ENCODE data around the gene HNRNPU. TPM values are rescaled to one million over a fixed set of nuclear protein-coding genes. Genes with fewer than 3 reads are reported as not detected.
"Not testable (repeated sequence)": the region's sequence is repeated elsewhere in the genome, so short reads cannot be mapped to it uniquely, and the experiment has no call there.

HNRNPU gene
- total RNA-seq, 1 experiment from 2014 or later: 148 TPM

DNA sequence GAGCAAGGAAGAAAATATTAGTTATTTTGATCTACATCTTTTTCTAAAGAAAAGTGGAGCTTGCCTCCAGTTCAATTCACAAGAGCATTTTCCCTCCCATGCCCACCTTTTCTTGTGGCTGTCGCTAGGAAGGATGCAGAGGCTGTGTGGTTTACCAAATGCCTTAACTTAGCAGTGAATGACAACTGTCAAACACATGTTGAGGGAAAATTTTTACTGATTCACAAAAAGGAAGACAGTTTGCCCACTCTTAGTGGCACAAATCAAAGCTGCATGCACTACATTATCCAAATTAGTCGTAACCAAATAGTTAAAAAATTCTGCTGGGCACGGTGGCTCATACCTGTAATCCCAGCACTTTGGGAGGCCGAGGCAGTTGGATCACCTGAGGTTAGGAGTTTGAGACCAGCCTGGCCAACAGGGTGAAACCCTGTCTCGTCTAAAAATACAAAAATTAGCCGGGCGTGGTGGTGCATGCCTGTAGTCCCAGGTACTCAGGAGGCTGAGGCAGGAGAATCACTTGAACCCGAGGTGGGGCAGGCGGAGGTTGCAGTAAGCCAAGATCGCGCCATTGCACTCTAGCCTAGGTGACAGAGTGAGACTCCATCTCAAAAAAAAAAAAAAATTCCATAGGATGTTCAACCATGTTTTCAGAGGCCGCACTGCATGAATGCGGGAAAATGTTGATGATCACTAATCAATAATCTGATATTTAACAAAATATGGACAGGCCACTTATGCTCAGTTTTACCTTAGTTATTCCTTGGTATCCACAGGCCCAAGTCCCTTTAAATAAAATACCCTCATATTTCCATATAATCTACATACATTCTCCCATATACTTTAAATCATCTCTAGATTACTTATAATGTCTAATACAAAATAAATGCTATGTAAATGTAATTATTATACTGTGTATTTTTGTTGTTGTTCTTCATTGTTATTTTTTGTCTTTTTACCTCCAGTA is 19.9 kb downstream of the HNRNPU start:
- DNase-seq (ENCODE audit: low read depth): no peak
- in situ Hi-C loops (cut with HindIII; ENCODE audit: low pct_unique_long_range_greater_than_20kb, low sequenced_read_pairs): no loop called here

DNA sequence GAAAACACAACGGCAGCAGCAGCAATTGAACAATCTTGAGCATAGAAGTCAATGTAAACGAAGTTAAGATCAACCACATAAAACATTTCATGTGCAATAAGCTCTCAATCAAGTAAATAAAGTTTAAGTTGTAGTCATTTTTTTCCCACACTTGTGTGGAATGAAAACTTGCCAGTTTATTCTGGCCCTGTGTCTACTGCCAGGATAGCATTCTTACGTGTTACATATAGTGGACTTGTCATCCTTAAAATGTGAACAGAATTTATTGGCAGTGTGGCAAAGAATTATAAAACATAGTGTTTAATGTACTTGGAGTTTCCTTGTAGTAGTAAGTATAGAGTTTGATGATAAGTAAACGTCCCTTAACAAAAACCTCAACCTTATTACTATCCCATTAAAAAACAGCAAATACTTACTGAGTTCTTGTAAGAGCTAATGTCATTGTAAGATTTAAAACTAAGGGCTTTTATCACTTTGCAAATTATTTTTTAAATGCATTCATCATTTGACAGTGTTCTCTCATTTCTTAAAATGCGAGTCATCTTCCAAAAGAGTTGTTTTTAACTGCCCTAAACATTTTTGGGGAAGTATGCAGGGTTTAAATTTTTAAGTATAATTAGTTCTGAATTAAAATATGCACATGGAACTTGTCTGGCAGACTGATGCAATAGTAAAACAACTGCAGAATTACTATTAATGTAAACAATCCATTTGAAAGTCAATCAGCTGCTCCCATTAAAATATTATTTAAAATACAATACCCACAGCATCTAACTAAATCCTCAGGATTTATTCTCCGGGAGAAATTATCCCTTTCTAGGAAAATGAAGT is 21.0 kb downstream of the HNRNPU start:
- no peak for DNase-seq (ENCODE audit: low read depth)
- in situ Hi-C loops (cut with HindIII; ENCODE audit: low pct_unique_long_range_greater_than_20kb, low sequenced_read_pairs): no loop called here

- in situ Hi-C loops (cut with HindIII; ENCODE audit: low pct_unique_long_range_greater_than_20kb, low sequenced_read_pairs): no loop called here
- DNase-seq (ENCODE audit: low read depth): peak; percentile 76
Observed at GRCh38 chr1:244841273-244841927, 22.9 kb downstream of the HNRNPU start.

DNA sequence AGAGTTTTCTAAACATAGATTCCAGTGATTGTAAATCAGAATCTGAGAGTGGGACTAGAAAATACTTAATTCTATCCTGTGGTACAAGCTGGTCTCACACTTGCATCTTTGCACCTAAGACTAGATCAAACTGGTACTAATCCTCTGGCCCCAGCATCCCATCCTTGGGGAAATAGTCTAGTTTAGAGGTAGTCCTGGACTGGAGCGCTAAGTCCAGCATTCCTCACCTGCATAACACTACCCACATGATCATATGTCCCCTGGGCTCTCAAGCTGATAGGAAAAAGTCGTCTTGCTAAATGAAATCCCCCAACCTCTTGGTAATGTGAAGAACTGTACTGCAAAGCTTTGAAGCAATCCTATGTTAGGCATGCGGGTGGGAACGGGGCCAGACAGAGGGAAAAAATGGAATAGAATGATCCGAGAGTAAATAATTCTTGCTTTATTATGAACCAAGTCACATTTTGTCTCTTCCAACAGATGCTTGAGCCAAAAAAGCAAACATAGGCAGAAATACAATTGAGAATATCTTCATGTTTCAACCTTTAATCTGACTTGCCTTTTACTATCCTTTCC is 24.0 kb downstream of the HNRNPU start:
- DNase-seq (ENCODE audit: low read depth): no peak
- in situ Hi-C loops (cut with HindIII; ENCODE audit: low pct_unique_long_range_greater_than_20kb, low sequenced_read_pairs): no loop called here

- in situ Hi-C loops (cut with HindIII; ENCODE audit: low pct_unique_long_range_greater_than_20kb, low sequenced_read_pairs): no loop called here
Observed at GRCh38 chr1:244839656-244840055, 24.7 kb downstream of the HNRNPU start.

GRCh38 chr1:244837597-244838258 is 26.6 kb downstream of the HNRNPU start:
- no peak for DNase-seq (ENCODE audit: low read depth)
- in situ Hi-C loops (cut with HindIII; ENCODE audit: low pct_unique_long_range_greater_than_20kb, low sequenced_read_pairs): no loop called here

More at GRCh38 chr1:244839656-244840055, 24.7 kb downstream of the HNRNPU start:
- no peak for DNase-seq (ENCODE audit: low read depth)

DNA sequence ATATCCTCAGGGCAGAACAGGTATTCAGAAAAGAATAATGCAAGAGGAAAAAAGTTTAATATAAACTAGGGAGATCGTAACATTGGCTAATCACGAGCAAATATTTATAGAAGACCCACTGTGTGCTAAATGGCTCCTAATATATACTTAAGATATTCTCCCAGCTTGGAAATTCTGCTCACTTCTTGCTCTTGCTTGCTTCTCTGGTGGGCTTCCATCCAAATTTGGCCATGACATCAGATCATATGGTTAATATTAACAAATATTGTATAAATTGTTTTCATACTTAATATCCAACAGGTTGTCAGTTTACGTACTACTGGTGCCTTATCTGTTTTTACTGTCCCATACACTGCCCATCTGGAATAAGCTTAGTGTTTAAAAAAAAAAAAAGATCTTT is 27.8 kb downstream of the HNRNPU start:
- in situ Hi-C loops (cut with HindIII; ENCODE audit: low pct_unique_long_range_greater_than_20kb, low sequenced_read_pairs): no loop called here
- no peak for DNase-seq (ENCODE audit: low read depth)

DNA sequence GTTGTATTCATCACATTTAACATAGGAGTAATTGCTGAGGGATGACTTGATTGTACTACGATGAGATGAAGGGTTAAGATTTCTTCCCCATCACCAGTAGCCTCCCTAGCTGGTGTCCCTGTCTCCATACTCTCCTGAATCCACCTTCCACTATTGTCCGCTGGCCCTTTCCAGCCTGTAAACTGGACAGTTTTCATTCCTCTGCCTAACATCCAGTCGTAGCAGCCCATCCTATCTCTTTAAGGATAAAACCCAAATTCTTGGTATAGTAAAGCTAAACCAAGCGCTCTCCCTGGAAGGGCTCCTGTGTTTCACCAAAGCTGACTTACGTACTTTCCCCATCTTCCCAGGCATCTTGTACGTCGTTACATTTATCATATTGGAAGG is 28.2 kb downstream of the HNRNPU start:
- DNase-seq (ENCODE audit: low read depth): peak; percentile 45
- in situ Hi-C loops (cut with HindIII; ENCODE audit: low pct_unique_long_range_greater_than_20kb, low sequenced_read_pairs): no loop called here

DNA sequence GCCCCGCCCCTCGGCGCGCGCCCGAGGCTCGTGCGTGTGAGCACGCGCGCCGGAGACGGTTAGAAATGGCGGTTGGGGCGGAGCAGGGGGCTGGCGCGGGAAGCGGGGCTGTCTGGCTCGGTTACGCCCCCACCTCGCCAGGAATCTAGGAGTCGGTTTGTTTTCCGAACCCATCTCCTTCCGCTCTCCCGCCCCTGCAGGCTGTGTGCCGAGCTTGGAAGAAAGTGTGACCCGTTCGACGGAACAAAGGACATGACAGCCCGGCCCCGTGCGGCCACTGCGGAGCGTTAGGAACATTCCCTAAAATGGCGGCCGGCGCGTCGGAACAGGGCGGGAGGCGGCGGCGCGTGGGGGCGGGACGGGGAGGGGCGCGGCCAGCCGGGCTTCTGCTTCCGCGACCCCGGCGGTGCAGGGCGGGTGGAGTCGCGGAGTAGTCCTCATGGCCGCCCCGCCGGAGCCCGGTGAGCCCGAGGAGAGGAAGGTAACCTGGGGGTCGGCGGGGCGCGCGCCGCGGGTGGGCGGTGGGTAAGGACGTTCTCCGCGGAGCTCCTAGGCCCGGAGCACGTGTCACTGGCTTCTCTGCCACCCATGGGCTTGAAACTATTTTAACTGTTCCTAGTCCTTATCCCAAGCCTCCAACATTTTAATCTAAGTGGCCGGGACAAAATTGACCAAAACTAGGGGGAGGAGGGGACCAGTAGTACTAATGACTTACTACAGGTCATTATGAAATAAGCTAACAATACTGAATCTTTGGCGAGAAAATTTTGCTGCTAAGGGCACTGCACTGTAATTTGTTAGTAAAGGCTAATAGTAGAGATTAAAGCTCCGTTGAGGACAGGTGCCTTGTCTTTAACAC is 28.8 kb downstream of the HNRNPU start, which contains the start of gene COX20:
Gene COX20 (plus strand): TSS at position 383 of the 859 bp plus-strand sequence. CDS start 57 bp downstream, at position 440.
- in situ Hi-C loops (cut with HindIII; ENCODE audit: low pct_unique_long_range_greater_than_20kb, low sequenced_read_pairs): no loop called here
- peak; percentile 91 for DNase-seq (ENCODE audit: low read depth)

DNA sequence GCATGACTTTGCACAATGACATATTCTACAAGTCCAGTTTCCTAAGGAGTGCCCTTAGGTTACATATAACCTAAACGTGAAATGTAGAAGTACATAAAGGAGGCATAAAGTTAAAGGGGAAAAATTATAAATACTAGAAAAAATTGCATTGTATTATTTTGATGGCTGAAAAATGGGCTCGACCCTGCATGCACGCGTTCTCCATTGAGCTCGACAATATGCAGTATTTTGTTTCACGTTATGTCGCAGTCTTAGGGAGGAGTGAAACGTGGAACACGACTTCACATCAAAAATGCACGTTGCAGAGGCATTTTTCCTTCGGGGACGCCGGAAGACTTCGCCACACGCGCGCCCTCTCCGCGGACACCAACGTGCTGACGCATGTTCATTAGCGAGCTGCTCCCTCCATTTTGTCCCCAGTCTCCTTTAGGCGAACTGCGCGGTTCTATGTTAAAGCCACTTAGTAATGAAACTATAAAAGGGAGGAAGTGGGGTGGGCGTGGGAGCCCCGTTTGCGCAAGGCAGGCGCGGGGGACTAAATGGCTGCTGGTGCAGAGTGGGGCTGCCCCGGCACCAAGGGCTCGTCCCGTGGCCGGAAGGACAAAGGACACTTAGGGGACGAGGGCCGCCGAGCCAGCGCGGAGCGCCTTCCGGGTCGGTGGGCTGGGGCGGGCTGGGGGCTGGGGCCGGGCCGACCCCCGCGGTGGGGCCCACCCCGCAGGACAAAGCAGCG is 29.6 kb downstream of the HNRNPU start:
- peak; percentile 90 for DNase-seq (ENCODE audit: low read depth)
- in situ Hi-C loops (cut with HindIII; ENCODE audit: low pct_unique_long_range_greater_than_20kb, low sequenced_read_pairs): no loop called here

DNA sequence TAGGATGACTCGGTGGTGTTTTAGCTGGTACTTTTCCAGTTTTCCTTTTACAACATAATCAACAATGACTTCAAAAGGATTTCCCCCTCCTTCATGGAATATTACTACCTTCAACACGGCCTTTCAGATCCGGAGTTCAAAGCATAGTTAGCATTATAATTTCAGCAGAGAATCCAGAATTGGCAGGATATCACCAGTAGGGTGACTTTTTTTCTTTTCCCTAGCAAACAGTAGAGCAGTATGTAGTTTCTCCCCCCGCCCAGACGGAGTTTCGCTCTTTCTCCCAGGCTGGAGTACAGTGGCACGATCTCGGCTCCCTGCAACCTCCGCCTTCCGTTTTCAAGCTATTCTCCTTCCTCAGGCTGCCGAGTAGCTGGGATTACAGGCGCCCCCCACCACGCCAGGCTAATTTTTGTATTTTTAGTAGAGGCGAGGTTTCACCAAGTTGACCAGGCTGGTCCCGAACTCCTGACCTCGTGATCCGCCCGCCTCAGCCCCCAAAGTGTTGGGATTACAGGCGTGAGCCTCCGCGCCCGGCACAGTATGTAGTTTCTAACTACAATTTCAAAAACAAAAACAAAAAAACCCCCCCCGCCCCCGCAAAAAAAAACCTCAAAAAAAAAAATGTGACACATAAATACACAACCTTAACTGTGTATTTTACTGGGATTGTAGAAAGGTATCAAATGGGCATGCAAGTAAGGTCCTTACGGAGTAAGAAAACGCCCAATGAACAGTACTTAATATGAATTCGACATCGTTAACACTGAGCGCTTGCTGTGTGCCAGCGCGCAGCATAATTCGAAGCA is 30.4 kb downstream of the HNRNPU start:
- DNase-seq (ENCODE audit: low read depth): peak; percentile 78
- in situ Hi-C loops (cut with HindIII; ENCODE audit: low pct_unique_long_range_greater_than_20kb, low sequenced_read_pairs): no loop called here

DNA sequence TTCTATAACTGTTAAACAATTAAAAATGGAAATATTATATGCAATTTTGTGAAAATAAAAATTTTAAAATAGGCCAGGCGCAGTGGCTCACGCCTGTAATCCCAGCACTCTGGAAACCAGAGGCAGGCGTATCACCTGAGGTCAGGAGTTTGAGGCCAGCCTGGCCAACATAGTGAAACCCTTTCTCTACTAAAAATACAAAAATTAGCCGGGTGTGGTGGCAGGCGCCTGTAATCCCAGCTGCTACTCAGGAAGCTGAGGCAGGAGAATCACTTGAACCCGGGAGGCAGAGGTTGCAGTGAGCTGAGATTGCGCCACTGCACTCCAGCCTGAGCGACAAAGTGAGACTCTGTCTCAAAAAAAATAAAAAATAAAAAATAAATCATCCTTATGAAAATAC is 31.1 kb downstream of the HNRNPU start:
- DNase-seq (ENCODE audit: low read depth); in situ Hi-C loops (cut with HindIII; ENCODE audit: low pct_unique_long_range_greater_than_20kb, low sequenced_read_pairs): not testable (repeated sequence)

- in situ Hi-C loops (cut with HindIII; ENCODE audit: low pct_unique_long_range_greater_than_20kb, low sequenced_read_pairs): no loop called here
- no peak for DNase-seq (ENCODE audit: low read depth)
Observed at GRCh38 chr1:244830639-244831038, 33.7 kb downstream of the HNRNPU start.

DNA sequence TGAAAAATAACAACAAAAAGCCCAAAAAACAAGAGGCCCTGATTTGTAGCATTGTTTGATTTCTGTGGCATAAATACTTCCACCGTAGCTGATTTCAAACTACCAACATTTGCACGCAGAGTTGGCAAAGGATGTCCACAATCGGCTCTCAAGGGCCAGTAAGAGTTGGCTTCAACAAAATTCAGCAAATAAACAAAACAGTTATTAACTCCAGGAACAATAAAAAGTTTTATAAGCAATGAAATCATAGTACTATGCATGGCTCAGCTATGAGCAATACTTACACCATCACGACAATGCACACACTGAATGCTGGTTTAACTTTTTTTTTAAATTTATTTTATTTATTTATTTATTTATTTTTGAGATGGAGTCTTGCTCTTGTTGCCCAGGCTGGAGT is 37.6 kb downstream of the HNRNPU start:
- no peak for DNase-seq (ENCODE audit: low read depth)
- in situ Hi-C loops (cut with HindIII; ENCODE audit: low pct_unique_long_range_greater_than_20kb, low sequenced_read_pairs): no loop called here

- DNase-seq (ENCODE audit: low read depth): no peak
- in situ Hi-C loops (cut with HindIII; ENCODE audit: low pct_unique_long_range_greater_than_20kb, low sequenced_read_pairs): no loop called here
Observed at GRCh38 chr1:244822878-244823277, 41.5 kb downstream of the HNRNPU start.

DNA sequence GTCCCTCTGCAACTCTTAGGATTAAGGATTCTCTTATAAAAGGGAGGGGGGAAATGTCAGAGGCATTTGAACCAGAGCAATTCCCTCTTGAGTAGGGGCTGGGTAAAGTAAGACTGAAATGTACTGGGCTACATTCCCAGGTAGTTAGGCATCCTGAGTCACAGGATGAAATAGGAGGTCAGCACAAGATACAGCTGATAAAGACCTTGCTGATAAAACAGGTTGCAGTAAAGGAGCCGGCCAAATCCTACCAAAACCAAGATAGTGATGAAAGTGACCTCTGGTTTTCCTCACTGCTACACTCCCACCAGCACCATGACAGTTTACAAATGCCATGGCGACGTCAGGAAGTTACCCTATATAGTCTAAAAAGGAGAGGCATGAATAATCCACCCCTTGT is 43.2 kb downstream of the HNRNPU start:
- in situ Hi-C loops (cut with HindIII; ENCODE audit: low pct_unique_long_range_greater_than_20kb, low sequenced_read_pairs): no loop called here
- no peak for DNase-seq (ENCODE audit: low read depth)

Data from Caki2 (cell line).